Epithelial cell of proximal tubule (primary cell): ENCODE results near the gene ATP13A4. TPM values are rescaled to one million over a fixed set of nuclear protein-coding genes. Genes with fewer than 3 reads are reported as not detected.

Source experiments
- DNase-seq: peaks from one replicate; pipeline ENCODE4 v3.0.0-alpha.2; 2011; ENCODE audit warnings: low read depth
- H3K4me3 ChIP-seq: 2 replicates; pipeline ENCODE4 v1.5.1; 2011; ENCODE audit warnings: low read depth, mild to moderate bottlenecking, low read length
- total RNA-seq: library from RNA; depleted of rRNA; stranded (reverse); fragments of >200 nt; gene quantifications from 2 replicates; pipeline ENCODE4 v1.2.3, GENCODE V29; 2015
- TF ChIP-seq, protein P1 (sequence below): conservative IDR thresholded peaks from 2 replicates; pipeline ENCODE4 v1.5.1; 2012; ENCODE audit warnings: low read depth, mild to moderate bottlenecking, low read length

Gene ATP13A4
- total RNA-seq, 1 donor from 2014 or later = not detected

DNA sequence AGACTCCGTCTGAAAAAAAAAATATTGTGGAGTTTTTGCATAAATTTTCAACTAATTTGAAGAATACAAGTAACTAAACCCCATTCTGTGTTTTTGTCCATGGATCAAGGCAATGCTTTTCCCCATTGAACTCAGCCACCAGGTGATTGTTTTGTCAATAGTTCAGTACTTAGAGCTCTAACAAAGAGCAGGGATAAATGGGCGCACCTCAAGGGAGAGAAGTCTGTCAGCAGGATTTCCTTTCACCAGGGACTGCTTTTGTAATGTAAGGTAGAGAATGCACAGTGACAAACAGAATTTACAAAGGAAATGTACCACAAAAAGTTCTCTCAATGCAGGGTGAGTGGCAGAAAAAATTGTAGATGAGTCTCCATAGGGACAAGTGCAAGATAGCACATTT lies 165.4 kb downstream of the ATP13A4 start:
- TF ChIP-seq, protein P1, sequence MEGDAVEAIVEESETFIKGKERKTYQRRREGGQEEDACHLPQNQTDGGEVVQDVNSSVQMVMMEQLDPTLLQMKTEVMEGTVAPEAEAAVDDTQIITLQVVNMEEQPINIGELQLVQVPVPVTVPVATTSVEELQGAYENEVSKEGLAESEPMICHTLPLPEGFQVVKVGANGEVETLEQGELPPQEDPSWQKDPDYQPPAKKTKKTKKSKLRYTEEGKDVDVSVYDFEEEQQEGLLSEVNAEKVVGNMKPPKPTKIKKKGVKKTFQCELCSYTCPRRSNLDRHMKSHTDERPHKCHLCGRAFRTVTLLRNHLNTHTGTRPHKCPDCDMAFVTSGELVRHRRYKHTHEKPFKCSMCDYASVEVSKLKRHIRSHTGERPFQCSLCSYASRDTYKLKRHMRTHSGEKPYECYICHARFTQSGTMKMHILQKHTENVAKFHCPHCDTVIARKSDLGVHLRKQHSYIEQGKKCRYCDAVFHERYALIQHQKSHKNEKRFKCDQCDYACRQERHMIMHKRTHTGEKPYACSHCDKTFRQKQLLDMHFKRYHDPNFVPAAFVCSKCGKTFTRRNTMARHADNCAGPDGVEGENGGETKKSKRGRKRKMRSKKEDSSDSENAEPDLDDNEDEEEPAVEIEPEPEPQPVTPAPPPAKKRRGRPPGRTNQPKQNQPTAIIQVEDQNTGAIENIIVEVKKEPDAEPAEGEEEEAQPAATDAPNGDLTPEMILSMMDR = no peak
- DNase-seq = no peak
- H3K4me3 ChIP-seq = no peak overlapping the region

DNA sequence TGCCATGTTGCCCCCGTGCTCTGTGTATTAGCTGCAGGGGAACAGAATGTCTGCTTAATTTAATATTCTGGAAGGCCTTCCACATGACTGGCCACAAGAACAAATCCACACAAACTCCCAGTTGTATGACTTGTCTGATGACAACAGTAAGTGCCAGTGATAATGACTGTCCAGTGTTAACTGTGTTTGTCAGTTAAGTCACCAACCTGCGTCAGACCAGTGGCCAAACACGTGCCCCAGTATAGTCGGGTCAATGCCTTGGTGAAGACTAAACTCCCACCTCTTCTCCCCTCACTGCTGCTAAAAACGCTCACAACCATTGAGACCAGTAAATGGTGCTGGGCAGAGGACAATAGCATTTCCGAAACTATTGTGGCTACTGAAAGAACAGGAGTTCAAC lies 166.3 kb downstream of the ATP13A4 start:
- TF ChIP-seq, protein P1 = no peak
- no peak overlapping the region for H3K4me3 ChIP-seq
- no peak for DNase-seq

DNA sequence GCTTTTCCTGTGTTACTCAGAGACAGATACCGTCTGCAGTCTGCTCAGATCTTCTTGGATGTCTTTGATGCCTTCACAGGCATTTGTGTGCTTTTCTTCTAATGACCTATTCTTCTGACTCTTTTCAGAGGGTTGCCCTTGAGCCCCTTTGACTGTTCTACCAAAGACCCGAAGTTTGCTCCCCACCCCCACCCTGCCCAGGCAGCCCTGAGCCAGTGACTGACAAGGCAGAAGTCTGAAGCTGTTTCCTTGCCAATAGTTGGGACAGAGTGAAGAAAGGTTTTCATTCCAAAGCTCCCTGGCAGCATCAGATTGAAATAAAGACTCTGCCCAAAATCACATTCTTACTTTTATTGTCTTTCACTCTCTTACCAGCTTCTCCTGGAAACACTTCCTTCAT lies 167.1 kb downstream of the ATP13A4 start:
- H3K4me3 ChIP-seq = no peak overlapping the region
- TF ChIP-seq, protein P1 = no peak
- DNase-seq = no peak

DNA sequence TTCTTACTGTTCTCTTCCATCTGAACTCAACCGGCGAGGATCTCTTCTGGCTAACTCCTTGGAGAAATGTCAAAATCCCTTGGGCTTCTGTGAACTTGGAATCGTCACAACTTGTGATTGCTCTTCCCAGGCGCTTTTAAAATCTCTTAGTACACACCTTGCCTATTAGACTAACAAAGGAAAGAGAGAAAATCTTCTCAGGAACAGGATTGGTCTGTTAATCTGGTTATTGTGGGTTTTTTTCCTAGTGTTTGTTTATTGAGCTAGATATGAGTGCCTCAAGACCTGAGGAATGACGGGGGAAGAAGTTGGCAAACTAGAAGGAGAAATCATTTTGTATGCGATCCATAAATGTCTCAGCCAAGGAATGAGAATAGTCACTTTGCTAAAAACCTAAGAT lies 176.0 kb downstream of the ATP13A4 start, which contains the start of gene ATP13A5:
ATP13A5 (minus strand) TSS at position 48 of the 400 bp plus-strand sequence; CDS start at position 20, 28 bp downstream.
- no peak for DNase-seq
- no peak within 1 kb of the TSS for H3K4me3 ChIP-seq
- TF ChIP-seq, protein P1 = no peak

DNA sequence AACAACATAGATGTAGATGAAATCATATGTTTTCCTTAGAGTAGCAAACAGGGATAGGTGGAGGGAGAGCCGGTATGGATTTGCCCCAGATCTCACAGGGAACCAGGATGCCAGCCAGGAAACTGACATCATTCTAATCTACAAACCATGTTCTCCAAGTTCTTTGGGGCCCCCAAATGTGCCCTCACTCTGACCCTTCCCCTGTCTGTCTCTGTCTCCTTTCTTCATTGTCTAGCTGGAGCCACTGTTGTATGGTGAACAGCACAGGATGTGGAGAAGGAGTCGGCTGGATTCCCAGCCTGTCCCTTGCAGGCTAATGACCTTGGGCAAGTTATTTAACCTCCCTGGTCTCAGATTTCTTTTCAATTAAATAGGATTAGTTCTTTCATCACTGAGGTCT lies 177.1 kb downstream of the ATP13A4 start:
- H3K4me3 ChIP-seq = no peak overlapping the region
- no peak for DNase-seq
- TF ChIP-seq, protein P1 = no peak

DNA sequence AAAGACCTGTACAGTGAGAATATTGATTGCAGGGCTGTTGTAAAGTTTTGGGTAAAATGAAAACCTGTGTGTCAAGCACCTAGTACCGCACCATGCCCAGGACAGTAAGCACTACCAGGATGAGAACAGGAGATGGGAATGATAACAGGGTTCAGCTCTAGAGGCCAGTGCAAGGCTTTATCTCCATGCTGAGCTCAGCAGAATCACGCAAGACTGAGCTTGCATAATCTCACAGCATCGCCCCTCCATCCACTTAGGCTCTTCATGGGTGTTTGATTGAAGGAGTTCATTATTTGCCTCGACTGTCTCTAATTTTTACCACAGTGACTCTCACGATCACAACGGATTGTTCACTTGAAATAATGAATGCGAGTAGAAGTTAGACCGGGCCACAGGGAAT lies 179.1 kb downstream of the ATP13A4 start:
- TF ChIP-seq, protein P1 = no peak
- DNase-seq = no peak
- no peak overlapping the region for H3K4me3 ChIP-seq

DNA sequence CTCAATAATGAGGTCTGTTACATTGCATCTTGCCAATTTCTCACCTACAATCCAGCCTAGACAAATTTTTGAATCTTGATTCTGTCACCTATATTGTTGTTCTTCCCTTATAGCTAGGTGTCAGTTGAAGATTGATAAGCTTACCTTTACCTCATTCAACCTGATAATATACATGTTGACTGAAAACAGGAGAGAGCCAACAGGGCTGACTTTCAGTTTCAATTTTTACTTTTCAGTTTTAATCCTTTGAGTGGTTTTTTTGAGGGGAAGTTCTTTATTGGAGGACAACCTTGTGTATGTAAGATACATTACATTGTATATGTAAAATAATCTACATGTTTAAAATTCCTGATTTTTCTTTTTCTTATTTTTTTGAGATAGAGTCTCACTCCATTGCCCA lies 181.9 kb downstream of the ATP13A4 start:
- no peak for DNase-seq
- TF ChIP-seq, protein P1 = no peak
- H3K4me3 ChIP-seq = no peak overlapping the region
